NCI-H2171 treated with DMSO at 0.1 percent for 48 hours (cell line): ENCODE data around the gene RHBDL3.
"Not testable (repeated sequence)": the region's sequence is repeated elsewhere in the genome, so short reads cannot be mapped to it uniquely, and the experiment has no call there.

ENCODE experiments used
- DNase-seq: peaks from one replicate; lab custom pipeline; 2025; lab: John Stamatoyannopoulos, UW

Gene RHBDL3

DNA sequence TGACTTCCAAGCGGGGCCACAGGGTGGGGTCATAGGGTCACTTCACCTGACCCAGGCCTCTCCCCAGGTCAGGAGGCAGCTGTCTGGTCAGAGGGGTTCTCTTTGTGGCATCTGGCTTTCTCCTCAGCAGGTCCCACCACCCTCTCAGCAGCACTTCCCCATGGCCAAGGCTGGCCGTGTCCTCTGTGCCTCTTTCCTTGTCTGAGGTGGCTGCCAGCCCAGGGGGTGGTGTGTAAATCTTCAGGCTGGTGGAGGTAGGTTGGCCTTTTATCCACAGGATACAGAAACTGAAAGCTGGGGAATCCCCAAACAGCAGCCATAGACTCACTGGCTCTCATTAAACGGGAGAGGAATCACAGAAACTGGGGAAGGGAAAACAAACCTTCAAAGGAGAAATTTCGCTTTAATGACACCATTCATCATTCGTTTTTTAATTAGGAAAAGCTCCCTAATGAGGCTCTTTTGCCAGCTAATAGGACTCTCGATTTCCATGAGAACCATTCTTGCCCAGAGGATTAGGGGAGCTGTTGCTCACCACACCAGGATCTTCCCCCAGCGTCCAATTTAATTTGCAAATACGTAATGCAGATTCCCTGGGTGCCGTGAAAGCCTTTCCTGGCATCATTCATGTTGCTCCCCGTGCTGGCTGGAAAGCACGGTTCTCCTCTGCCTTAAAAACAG lies 58.3 kb downstream of the RHBDL3 start:
- no peak for DNase-seq

DNA sequence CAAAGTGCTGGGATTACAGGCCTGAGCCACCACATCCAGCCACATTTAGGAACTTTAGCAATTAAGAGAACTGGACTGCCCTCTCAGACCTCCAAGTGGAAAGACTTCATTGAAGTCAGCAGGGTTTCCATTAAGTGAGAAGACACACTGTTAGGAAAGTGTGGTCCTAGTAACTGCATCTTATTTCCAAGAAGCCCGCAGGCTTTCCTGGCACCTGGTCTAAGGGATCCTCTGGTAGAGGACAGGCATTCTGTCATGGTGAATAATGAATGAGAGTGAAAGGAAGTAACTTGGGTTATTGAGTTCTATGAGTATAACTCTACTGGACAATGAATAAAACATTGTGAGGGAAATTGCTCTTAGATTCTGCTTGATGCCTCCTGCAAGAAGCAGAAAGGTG lies 62.3 kb downstream of the RHBDL3 start:
- DNase-seq, result no peak

DNA sequence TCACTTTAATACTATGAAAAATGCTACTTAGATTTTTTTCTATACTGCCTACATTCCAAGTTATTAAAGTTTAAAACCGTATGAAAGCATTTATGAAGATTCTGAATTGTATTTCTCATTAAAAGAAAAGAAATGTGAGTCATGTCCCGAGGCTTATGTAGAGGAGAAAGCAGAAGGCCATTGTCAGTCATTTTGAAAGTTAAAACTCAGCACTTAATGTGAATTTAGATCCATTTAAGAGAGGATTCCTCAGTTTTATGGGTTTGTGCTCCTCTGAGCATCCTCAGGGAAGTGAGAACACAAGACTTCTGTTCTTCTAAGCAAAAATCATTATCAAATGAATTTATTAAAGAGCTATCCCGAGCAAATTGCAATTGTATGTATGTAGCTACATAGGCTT lies 64.5 kb downstream of the RHBDL3 start:
- no peak for DNase-seq

DNA sequence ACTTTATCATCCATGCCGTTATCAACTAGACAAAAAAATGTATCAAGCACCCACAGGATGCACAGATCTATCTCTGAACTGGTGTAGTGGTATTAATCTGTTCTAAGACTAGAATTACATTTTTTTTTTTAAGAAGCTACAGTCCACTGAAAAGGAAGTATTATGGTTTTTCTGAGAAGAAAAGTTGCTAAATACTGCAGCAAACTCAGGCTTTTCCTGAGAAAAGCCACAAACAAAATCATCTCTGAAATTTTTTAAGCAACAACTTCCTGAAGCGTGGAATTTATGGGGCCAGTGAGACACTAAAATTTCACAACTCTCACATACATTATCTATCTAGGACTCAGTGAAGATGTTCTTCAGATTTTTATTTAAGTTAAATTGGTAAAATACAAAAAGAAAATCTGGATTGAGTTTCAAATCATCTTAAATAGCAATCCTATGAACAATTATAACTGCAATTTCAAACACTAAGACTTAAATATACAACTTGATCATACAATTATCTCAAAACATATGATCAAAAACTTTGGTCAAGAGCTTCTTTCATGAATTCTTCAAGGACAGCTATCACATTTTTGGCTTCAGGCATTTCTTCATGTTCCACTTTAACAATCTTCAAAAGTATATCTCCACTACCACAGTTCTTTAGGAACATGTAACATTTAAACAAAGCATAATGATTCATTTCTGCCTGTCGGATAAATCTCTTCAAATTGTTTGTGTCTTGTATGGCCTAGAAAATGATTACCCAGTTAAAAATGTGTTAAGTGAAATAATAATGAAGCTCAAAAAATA lies 65.8 kb downstream of the RHBDL3 start:
- no peak for DNase-seq

DNA sequence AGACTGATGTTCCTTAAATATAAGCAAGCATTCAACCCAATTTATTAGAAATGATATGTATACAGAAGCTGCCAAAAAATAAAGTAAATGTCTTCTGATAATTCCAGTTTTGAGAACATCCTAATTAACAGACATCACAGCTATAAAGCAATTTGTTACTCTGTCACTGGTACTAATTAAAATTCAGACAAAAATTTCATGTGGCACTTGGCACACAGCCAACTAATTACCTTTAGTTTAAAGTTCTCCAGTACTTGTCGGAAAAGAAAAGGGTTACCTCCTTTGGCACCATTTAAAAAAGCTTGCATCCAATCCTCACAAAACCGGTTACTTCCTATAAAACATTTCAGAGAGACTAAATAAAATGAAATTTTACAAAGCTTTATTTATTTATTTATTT lies 67.6 kb downstream of the RHBDL3 start:
- no peak for DNase-seq

DNA sequence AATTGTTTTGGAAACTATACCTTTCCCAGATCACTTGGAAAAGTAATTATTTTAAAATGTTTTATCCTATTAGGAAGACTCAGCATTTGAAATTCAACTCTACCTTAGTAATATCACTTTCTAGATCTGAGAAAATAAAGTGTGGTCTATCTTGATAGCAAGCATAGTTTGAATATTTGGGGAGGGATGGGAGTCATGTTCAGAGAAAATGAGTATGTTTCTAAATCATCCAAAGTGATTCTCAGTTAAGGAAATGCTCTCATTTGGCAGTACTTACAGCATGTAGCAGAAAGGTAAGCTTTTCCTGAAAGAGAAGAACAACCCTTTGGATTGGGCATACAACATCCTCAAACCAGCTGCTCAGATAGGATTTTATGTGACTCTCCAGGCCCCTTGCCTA lies 69.4 kb downstream of the RHBDL3 start:
- no peak for DNase-seq

DNA sequence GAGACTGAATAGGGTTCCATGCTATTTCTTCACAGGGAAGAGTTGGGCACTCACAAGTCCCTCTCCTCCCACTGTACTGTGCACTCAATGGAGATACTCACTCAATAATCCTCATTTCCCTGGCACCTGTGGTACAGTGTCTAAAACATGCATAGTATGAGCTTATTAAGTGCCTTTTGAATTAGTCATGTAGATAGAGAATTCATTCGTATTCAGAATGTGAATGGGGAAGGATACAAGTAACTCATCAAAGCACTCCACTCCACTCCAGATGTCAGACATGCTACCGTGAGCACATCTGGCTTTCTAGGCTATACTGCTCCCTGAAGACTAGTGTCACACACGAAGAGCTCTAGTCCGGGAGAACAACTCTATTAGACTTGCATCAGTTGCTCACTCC lies 70.1 kb downstream of the RHBDL3 start:
- no peak for DNase-seq

DNA sequence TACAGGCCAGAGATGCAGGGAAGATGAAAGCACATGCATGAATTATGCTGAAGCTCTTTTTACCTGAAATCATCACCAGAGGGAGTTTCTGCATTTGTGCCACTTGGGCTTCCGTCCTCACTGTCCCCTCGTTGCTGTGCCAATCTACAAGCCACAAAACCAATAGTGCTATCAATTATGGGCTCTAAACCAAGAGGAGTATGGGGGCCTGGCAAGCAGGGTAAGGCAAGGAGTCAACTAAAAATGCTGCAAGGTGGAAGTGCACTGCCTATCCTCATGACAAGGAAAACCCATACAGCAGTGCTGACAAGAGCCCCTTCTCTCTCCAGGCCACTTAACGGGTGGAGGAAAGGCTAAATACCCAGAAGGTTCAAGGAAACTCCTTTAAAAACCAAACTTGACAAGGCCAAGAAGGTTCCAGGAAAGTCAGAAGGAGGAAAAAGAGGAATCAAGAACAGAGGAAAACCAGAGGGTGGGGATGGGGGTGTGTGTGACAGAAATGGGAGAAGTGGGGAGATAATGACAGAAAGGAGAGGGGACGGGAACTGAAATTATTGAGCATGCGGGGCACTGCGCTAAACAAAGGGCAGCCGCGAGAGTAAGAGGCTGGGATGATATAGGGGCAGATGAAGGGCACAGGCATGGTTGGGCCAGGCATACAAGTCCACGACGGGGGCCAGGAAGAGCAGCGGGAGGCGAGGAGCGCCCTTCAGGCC lies 75.7 kb downstream of the RHBDL3 start:
- peak; percentile 55 for DNase-seq

DNA sequence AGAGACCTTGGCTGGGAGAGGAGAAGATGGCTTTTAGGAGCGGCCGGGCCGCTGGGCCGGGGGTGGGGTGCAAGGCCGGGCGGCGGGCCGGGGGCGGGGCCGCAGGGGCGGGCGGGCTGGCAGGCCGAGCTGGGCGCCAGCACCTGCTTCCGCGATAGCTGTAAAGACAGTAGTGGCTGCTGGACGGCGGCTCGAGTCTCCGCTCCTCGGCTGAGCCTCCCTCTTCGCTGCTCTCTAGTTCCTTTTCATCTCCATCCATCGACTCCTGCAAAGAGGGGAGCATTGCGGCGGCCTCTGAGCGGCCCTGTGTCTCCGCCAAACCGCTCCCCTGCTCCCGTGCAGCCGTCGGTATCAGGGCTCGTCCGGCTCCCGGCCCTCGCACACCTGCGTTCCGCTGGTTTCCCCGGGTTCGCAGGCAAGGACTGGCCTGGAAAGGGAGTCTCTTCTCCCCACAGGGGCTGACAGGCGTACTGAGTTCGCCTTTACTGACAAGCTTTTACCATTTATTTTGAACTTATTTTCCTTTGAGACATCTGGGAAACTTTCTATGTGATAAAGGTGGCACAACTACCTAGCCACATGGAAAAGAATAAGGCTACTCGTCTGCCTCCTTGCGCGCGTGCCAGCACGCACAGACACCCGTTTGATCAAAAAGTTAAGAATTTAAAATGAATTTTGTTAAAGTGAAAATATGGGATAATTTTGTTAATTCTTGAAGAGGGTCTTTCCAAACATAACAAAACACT lies 76.4 kb downstream of the RHBDL3 start, which contains the start of gene C17orf75:
TSS of gene C17orf75 (minus strand) at position 317 of the 746 bp plus-strand sequence. CDS start at position 283, 34 bp downstream.
- peak; percentile 80 for DNase-seq

DNA sequence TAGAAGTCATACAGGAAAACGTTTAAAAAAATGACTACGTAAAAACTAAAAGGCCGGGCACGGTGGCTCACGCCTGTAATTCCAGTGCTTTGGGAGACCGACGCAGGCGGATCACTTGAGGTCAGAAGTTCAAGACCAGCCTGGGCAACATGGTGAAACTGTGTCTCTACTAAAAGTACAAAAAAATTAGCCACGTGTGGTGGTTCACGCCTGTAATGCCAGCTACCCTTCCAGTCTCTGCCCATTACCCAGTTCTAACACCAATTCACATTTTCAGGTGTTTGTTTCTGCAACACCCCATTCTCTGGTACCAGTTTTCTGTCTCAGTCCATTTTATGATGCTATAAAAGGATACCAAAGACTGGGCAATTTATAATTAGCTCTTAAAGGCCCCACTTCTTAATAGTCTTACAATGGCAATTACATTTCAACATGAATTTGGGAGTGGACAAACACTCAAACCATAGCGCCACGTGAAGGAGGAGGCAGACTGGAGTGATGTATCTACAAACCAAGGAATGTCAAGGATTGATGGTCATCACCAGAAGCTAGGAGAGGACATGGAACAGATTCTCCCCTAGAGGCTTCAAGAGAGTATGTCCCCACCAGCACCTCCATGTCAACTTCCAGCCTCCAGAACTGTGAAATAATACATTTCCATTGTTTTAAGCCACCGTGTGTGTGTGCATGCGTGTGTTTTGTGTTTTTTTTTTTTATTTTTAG lies 77.1 kb downstream of the RHBDL3 start:
- DNase-seq, result no peak

DNA sequence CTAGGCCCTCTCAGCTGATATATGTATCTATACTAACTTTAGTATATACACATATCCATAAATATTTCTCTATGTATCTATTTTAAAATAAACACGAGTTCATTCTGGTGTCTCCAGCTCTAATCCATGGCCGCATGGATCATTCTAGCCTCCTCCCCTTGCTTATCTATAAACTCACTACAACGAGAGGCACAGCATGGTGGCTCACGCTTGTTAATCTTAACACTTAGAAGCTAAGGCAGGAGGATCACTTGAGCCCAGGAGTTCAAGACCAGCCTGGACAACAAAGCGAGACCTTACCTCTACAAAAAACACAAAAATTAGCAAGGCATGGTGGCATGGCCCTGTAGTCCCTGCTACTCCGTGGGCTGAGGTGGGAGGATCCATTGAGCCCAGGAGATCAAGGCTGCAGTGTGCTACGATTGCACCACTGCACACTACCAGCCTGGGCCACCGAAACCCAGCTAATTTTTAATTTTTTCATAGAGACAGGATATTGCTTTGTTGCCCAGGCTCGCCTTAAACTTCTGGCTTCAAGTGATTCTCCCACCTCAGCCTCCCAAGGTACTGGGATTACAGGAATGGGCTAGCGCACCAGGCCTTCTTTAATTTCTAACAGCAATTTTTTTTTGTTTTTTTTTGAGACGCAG lies 80.4 kb downstream of the RHBDL3 start:
- DNase-seq, result no peak

DNA sequence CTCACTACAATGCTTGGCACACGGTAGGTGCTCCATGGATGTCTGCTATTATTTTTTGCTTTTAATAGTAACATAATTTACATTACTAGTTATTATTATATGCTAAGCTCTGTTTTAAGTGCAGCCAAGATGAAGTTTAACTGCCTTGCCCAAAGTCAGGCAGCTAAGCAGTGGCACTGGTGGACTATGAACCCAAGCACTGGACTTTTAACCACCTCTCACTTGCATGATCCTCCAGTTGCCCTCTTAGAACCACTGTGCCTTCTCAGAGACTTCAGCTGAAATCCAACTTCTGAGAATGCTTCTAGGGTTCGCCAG lies 82.8 kb downstream of the RHBDL3 start:
- no peak for DNase-seq

DNA sequence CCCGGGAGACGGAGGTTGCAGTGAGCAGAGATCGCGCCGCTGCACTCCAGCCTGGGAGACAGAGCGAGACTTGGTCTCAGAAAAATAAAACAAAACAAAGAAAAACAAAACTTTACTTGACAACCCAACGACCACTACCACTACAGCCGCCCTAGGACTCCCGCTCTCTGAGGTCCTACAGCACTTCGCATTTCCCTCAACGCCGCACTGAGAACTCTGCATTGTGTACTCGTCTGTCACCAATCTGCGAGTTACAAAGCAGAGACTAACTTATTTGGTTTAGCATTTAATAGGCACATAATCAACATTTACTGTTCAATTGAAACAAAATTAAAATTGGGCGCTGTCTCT lies 83.8 kb downstream of the RHBDL3 start:
- DNase-seq, result no peak

DNA sequence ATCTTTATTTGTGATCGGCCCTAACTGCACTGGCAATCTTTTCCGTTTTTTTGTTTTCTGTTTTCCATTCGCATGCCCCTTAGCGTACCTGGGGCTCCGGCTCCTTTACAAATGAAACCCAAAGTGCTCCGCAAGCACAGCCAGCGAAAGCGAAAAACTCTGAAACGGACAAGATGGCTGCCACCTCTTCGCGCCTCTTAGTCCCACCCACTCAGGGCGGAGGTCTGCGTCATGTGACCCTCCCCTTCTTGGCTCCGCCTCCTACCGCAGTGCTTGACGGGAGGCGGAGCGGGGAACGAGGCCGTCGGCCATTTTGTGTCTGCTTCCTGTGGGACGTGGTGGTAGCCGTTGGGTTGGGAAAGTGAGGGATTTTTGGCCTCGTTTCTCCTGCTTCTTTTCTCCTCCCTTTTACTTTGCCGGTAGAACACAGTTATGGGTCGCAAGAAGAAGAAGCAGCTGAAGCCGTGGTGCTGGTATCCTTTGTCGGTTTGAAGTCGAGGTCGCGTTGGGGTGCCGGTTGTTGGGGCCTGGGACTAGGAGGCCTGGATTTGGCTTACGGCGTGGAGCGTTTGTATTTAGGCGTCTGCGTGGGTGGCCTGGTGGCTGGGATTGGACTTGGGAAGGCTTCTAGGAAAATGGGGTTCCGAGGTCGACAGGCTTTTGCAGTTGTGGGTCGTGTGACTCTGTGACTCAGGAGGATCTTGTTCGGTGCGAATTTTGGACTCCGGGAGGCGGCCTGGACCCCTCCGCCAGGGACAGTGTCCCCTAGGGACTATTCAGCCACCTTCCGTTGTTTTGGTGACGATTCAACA lies 84.4 kb downstream of the RHBDL3 start, which contains the start of gene ZNF207:
TSS of gene ZNF207 (plus strand) at position 304 of the 812 bp plus-strand sequence. CDS start at position 433, 129 bp downstream.
- DNase-seq, result peak; percentile 98

DNA sequence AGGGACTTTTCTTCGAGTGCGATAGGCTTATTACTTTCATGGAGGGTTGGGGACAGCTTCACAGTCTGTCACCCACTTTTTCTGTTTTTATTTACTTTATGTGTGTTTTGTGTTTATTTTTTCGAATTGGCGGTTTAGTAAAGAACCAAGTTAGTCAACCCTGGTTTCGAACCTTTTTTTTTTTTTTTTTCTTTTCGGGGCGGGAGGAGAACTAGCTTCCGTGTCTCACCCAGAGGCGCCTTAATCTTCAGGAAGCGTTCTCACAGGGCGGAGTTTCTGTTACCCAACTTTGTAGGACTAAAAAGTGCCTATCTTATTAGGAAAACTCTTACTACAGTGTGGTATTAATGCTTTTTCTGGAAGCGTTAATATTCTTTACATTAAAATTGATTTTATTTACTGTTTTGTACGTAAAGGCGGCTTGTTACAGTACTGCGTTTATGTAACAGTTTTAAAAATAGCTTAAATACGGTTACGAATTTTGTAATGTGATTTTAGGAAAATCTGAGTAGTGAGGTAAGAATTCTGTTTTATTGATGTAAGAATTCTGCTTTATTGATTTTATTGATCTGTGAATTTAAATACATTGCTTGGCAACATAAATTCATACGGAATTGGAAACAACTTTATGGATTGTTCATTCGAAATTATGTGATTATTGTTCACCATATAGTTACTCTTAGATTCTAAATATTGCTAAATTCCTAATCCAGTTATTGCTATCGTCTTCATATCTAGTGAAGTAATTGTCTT lies 85.2 kb downstream of the RHBDL3 start:
- DNase-seq, result peak; percentile 70

DNA sequence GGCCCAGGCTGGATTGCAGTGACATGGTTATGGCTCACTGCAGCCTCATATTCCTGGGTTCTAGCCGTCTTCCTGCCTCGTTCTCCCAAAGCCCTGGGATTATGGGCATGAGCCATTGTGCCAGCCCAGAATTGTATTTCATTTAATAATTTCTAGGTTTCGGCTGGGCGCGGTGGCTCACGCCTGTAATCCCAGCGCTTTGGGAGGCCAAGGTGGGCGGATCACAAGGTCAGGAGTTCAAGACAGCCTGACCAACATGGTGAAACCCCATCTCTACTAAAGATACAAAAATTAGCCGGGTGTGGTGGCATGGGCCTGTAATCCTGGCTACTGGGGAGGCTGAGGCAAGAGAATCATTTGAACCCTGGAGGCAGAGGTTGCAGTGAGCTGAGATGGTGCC lies 87.1 kb downstream of the RHBDL3 start:
- DNase-seq, result not testable (repeated sequence)

DNA sequence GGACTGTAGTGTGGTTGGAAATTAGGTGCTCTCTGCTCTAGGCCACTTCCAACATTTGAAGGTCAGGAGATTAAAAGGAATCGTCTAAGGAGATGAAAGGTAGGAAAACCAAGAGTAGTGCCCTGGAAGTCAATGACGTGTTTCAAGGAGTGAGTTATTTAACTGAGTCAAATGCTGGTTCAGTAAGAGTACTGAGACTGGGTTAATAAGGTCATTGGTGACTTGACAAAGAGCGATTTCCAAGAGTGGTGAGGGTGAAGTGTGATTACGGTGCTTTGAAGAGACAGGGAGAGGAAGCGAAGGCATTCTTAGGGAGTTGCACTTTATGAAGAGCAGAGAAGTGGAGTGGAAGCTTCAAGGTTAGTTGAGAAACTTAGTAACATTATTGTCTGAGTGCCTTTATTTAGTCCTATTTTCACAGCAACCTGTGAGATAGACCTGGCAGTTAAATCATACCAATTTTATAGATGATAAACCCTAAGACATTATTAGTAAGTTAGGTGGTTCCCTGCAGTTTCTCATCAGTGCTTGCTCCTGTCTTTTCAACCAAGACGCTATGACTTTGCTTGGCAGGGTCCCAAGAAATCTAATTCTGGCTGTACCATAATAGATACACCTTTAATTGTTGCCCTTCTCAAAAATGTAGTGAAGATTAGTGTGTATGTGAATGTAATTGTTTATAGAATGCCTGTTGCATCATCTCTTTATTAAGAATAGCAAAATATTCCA lies 90.2 kb downstream of the RHBDL3 start:
- no peak for DNase-seq

DNA sequence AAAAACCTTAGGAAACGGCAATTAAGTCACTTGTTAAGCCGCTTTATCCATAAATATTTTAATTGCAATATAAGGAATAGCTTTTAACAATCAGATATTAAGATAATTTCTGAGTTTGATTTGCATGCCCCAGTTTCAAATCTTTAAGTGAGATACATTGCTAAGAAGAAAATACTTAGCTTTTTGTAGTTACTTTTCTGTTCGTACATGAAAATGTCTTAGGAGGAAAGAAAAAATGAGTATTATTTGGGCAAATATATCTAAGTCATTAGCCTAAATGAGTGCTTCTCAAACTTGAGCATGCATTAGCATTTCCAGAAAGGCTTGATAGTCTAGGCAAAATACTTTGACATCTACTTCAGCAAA lies 90.7 kb downstream of the RHBDL3 start:
- DNase-seq, result no peak

DNA sequence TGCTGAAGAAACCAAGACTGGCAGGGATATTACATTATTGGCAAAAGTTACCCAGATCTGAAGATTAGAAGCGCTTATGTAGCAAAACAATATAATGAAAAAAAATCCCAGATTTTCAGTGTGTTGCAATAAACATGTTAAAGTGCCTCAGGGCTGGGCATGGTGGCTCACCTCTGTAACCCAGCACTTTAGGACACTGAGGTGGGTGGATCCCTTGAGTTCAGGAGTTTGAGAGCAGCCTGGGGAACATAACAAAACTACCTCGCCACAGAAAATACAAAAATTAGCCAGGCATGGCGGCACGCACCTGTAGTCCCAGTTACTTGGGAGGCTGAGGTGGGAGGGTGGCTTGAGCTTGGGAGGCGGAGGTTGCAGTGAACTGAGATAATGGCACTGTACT lies 91.1 kb downstream of the RHBDL3 start:
- DNase-seq, result no peak
